ENCODE results near the gene SELENOI. TPM values are rescaled to one million over a fixed set of nuclear protein-coding genes. Genes with fewer than 3 reads are reported as not detected.

The SELENOI gene
- total and polyA plus RNA-seq, 2 donors (not counting 3 experiments of a cell fraction or from before 2014, with no cell fraction given), result 10.8 to 25.3 TPM

- Histone ChIP-seq H3K27me3 (ENCODE audit: control insufficient read depth in 2 of 2, insufficient read depth in 2 of 2, low read length in 2 of 2) (peaks cover 0 to 5% of the 10 kb centered on the region in 2 experiments), H3K9me3 (replicated peaks; ENCODE audit: control insufficient read depth, insufficient read depth, low read length) (no peaks in the 10 kb centered on the region), H3K4me3 (replicated peaks in 1 of 3; ENCODE audit: insufficient read depth in 1 of 3, low read depth in 1 of 3, low read length in 3 of 3) (no peak overlapping the region), H3K79me2 (ENCODE audit: control insufficient read depth, insufficient read depth, low read length) (no peaks in the 10 kb centered on the region), H3K36me3 (ENCODE audit: control insufficient read depth in 2 of 2, extremely low read depth in 1 of 2, insufficient read depth in 2 of 2, low read length in 2 of 2) (no peaks in the 10 kb centered on the region), H3K9ac (replicated peaks; ENCODE audit: extremely low read depth, insufficient read depth, low read length) (no peak overlapping the region), H3K4me2 (ENCODE audit: insufficient read depth, low read length) (no peak overlapping the region), H2AFZ (ENCODE audit: low read depth, low read length) (no peak overlapping the region), H3K4me1 (ENCODE audit: control insufficient read depth, extremely low read depth, insufficient read depth, low read length) (no peaks in the 10 kb centered on the region), H3K27ac (ENCODE audit: insufficient read depth, low read depth, low read length) (no peak overlapping the region), H4K20me1 (replicated peaks; ENCODE audit: control insufficient read depth, extremely low read depth, insufficient read depth, low read length) (no peaks in the 10 kb centered on the region), H3K9me1 (replicated peaks; ENCODE audit: control insufficient read depth, extremely low read depth, insufficient read depth, low read length) (no peaks in the 10 kb centered on the region)
- POLR2A ChIA-PET, result no interaction called here
- DNase-seq (ENCODE audit: low read depth, low spot score) (no peak), FAIRE-seq (no peak)
- TF ChIP-seq EZH2 (IDR thresholded peaks at IDR 0.05; ENCODE audit: borderline replicate concordance, low read depth, low read length, severe bottlenecking) (no peak), CTCF (IDR thresholded peaks at IDR 0.05; ENCODE audit: extremely low read depth in 1 of 2, insufficient read depth in 1 of 2, low read depth in 1 of 2, low read length in 2 of 2) (peak in 1 of 2 donors; percentile 13), MAX (IDR thresholded peaks at IDR 0.05; ENCODE audit: insufficient read depth, insufficient read length) (no peak)
- dilution Hi-C loops (cut with MboI; ENCODE audit: extremely low pct_ligation_motif_present, low sequenced_read_pairs) (no loop called here), intact Hi-C loops (cut with micrococcal nuclease) (no loop called here)
- BruUV-seq (replicated peaks), result no TSS peak
- CTCF ChIA-PET, result interaction anchor here (1.0 to 2.8 kb wide), 4 partner anchors 11 to 262 kb away, joined by 3 to 10 read pairs (median 6); no protein-coding TSS in a partner anchor
Measured at GRCh38 chr2:26316041-26316440, 29.9 kb upstream of the SELENOI start.

- dilution Hi-C loops (cut with MboI; ENCODE audit: extremely low pct_ligation_motif_present, low sequenced_read_pairs), result no loop called here
- intact Hi-C loops (cut with micrococcal nuclease), result no loop called here
- ChIA-PET CTCF (interaction anchor here (0.8 to 2.8 kb wide), 5 partner anchors 10 to 261 kb away, joined by 3 to 10 read pairs (median 3); no protein-coding TSS in a partner anchor), POLR2A (no interaction called here)
- DNase-seq (ENCODE audit: low read depth, low spot score) (no peak), FAIRE-seq (no peak)
- H3K4me2 ChIP-seq (ENCODE audit: insufficient read depth, low read length), result no peak overlapping the region
- TF ChIP-seq JUN (IDR thresholded peaks at IDR 0.05; ENCODE audit: borderline replicate concordance, insufficient read depth, insufficient read length, low read depth) (no peak), EZH2 (IDR thresholded peaks at IDR 0.05; ENCODE audit: borderline replicate concordance, low read depth, low read length, severe bottlenecking) (no peak), CTCF (IDR thresholded peaks at IDR 0.05; ENCODE audit: extremely low read depth in 1 of 2, insufficient read depth in 1 of 2, low read depth in 1 of 2, low read length in 2 of 2) (no peak), GATA2 (IDR thresholded peaks at IDR 0.05; ENCODE audit: insufficient read depth, insufficient read length, low read depth, low read length) (no peak), POLR2AphosphoS5 (IDR thresholded peaks at IDR 0.05; ENCODE audit: insufficient read depth, low read depth, low read length) (no peak), FOS (IDR thresholded peaks at IDR 0.05; ENCODE audit: borderline replicate concordance, insufficient read depth, low read length) (no peak), POLR2A (IDR thresholded peaks at IDR 0.05; ENCODE audit: low read depth, low read length) (no peak), MYC (IDR thresholded peaks at IDR 0.05; ENCODE audit: low read depth, low read length) (no peak), MAX (IDR thresholded peaks at IDR 0.05; ENCODE audit: insufficient read depth, insufficient read length) (no peak)
- H4K20me1 ChIP-seq (replicated peaks; ENCODE audit: control insufficient read depth, extremely low read depth, insufficient read depth, low read length), result no peaks in the 10 kb centered on the region
- no peaks in the 10 kb centered on the region for H3K9me1 ChIP-seq (replicated peaks; ENCODE audit: control insufficient read depth, extremely low read depth, insufficient read depth, low read length)
- H2AFZ ChIP-seq (ENCODE audit: low read depth, low read length), result no peak overlapping the region
- no peak overlapping the region for H3K9ac ChIP-seq (replicated peaks; ENCODE audit: extremely low read depth, insufficient read depth, low read length)
- no peaks in the 10 kb centered on the region for H3K9me3 ChIP-seq (replicated peaks; ENCODE audit: control insufficient read depth, insufficient read depth, low read length)
- H3K36me3 ChIP-seq (ENCODE audit: control insufficient read depth in 2 of 2, extremely low read depth in 1 of 2, insufficient read depth in 2 of 2, low read length in 2 of 2), result no peaks in the 10 kb centered on the region
- H3K4me1 ChIP-seq (ENCODE audit: control insufficient read depth, extremely low read depth, insufficient read depth, low read length), result no peaks in the 10 kb centered on the region
- BruUV-seq (replicated peaks), result no TSS peak
- no peak overlapping the region for H3K4me3 ChIP-seq (replicated peaks in 1 of 3; ENCODE audit: insufficient read depth in 1 of 3, low read depth in 1 of 3, low read length in 3 of 3)
- peaks cover 0 to 7% of the 10 kb centered on the region in 2 experiments for H3K27me3 ChIP-seq (ENCODE audit: control insufficient read depth in 2 of 2, insufficient read depth in 2 of 2, low read length in 2 of 2)
- H3K27ac ChIP-seq (ENCODE audit: insufficient read depth, low read depth, low read length), result no peak overlapping the region
- H3K79me2 ChIP-seq (ENCODE audit: control insufficient read depth, insufficient read depth, low read length), result no peaks in the 10 kb centered on the region
Measured at GRCh38 chr2:26316845-26317244, 29.1 kb upstream of the SELENOI start.
